8988T (cell line): ENCODE data around the gene MTA3.

Experiments used
- DNase-seq: peaks from one replicate; pipeline ENCODE4 v3.0.0; 2011

MTA3 gene

DNA sequence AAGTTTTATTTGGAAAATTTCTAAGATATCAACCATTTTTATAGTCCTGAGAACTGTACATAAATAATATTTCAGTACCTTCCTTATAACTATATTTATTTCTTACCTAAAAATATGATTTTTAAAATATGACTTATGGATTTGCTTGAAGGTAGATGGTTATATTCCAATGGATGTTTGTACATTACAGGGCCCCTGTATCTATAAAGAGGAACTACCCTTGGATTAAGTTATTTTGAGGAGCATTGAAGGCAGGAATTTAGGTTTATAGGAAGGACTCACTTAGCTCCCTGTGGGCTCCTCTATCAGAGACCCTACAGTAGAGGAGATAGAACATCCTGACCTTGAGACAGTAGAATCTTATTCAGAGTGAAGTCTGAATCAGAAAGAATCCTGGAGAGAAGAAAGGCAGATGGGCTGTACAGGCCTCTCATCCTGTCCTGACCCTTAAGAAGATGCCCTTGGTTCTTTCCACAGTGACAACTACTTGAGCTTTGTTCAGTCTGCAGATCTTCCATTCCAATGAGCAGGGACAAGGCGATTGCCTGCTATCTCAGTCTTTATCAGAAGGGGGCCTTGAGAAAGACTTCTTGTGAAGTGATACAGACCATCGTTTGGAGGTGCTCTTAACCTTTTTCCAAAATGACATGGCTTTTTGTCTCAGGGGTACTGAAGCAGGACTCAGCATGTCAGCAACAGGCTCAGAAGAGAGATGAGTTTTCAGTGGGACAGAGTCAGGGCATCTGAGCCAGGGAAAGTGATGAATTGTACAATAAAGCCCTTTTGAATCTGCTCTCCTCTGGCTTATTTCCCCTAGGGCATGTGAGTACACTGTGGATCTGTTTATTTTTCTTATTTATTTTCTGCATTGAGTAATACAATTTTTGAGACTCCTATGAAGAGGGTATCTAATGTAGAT is 174.6 kb downstream of the MTA3 start:
- DNase-seq, result no peak

DNA sequence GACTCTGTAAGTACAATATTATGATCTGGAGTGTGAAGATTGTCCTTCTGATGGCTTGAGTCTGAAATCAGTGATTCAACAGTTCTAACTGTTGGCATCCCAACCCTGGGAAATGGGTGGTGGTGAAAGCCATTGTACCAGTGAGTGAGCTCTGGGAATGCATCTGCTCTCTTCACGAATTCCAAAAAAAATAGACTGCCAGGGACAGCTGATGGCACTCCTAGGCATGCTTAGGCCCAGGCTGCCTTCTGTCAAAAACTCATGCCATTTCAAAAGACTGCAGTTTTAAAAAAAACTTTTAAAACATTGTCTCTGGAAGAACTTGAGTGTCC is 175.2 kb downstream of the MTA3 start:
- no peak for DNase-seq

DNA sequence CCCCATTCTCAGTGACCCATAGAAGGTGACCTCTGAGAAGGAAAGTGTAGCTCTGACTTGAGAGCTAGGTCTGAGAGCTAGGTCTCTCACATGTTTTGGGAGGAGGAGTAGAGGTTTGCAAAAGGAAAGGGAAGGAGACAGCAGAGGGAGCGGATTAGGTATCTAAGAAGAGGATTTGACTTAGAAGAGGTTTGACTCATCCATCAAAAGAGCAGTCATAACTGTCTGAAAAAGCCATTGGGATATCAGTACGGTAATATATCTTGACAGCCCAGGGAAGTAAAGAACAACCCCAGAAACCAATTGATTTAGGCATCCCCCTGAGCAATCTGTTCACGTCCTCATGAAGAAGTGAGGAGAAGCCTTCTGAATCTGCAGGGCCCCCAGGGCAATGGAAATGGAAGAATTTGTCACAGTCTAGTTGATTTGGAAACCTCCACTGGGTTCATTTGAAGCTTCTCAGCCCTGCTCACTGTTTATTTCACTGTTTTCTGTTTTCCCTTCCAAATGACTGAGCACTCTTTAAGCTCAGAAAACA is 176.2 kb downstream of the MTA3 start:
- DNase-seq, result no peak

DNA sequence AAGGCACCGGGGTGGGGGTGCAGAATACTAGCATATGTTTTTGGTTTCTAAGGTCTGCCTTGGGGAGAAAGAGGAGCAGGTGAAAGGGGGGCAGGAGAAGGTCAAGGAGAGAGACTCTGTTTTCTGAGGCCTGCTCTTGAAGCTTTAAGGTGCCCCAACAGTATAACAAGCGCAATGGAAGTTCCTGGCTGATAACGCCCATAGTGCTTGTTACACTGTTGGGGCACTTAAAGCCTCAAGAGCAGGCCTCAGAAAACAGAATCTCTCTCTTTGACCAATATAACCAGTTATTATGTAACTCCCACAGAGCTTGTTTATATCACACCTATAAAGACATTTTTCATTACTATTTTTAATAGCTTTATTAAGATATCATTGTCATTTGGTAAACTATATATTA is 179.0 kb downstream of the MTA3 start:
- no peak for DNase-seq

DNA sequence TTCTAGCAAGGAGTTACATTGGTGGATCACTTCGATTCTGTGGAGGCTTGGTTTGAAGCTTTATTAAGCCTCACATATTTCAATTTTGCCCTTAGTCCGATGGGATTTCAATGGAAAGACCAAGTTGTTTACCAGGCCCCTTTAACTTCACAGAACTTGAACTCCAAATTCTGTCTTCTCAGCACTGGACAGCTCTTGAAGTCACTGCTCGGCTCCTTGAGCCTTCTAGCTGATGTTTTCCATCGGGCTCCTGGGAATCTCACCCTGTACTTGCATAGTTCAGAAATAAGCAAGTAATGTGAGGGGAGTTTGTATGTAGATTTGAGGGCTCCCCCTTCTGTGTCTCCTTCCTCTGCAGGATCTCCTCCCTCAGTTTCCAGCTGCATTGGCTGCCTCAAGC is 180.4 kb downstream of the MTA3 start:
- no peak for DNase-seq

DNA sequence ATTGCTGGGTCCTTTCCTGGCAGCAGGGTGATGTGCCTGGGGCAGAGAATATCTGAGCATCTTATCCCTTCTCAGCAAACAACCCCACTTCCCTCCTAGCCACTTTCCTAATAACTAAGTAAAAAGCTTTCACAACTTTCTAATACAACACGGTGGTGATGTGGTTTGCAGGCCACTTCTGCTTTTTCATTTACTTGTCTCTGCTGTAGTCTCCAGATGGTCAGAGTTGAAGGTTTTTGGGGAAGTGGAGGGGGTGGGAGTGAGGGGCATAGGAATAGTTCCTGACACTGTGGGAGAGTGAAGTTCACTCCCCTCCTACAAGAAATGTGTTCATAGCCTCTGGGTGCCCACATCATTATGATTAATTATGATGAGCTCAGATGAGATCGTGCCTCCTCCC is 183.9 kb downstream of the MTA3 start:
- DNase-seq, result no peak

DNA sequence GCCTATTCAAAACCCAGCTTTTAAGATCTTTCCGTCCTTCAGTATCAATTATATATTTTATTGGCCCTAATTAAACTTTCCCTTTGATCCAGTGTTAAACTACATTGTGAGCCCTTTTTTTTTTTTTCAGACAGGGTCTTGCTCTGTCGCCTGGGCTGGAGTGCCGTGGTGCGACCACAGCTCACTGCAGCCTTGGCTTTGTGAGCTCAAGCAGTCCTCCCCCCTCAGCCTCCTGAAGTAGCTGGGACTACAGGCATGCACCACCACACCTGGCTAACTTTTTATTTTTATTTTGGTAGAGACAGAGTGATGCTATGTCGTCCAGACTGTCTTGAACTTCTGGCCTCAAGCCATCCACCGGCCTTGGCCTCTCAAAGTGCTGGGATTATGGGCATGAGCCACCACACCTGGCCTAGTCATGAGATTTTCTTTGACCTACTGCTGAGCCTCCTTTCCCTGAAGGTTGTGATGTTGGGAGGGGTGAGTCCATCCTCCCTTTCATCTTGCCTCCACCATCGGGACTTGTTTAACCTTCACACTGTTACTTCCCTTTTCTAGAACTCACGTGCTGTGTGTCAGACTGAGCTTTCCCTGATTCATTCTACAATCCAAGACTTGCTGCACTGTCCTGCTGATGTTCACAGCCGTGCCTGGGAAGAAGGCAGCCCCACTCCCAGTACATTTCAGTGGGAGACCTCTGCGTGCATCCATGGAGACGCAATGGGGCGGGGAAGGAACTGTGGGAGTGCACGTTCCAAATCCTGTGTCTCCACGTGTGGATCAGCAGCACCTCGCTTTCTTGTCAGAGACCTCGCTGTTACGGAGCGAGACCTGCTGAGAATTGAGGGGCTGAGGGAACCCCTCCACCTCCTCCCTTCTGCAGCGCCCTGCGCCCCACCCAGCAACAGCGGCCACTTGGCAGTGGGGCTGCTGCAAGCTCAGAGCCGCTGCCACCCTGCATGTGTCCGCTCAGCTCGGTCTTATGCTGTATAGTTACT is 184.7 kb downstream of the MTA3 start:
- DNase-seq, result no peak

DNA sequence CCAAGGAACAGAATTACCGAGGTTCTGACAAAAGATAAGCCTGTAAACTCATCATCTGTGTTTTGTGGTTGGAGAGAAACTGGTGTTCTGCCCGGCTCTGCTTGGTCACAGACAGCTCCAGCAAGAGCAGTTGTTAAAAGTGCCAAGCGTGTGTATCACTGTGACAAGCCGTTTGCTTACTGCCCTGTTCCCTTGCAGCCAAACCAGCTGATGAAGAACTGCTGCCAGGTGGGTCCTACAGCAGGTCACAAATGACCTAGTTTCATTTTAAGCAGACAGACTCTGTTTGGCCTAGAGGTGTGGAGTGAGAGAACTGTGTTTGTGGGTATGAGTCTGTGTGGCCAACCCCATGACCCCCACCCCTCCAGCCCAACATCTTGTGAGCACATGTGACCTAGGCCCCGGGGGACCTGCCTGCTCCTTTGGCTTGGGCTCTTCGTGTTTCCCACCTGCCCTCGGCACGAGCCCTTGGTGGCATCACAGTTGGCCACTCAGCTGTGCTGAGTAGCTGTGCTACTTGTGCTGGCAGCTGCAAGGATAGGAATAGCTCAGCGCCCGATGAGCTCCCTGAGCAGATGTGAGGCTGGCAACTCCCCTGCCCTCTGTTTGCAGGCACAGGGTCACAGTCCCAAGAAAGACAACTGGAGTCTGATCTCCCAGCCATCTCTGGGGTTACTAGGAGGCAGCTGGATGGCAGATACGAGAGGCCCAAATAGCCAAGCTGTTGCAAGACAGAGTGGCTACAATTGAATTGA is 185.8 kb downstream of the MTA3 start:
- DNase-seq, result no peak

DNA sequence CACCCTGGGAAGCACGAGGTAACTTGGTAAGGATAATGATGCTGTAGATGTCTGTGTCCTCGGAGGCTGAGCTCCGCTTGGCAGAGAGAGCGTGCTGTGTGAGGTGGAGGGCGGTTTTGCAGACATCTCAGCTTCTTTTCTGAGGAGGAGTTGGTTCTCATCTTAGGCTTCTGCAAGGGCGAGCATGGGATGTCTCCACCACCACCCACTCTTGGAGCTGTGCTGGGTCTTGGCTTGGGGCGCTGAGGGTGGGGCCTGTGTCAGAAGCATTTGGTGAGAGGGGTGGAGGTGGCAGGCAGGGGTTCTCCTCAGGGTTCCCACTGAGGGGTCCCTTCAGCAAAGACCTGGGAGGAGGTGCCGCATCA is 186.3 kb downstream of the MTA3 start:
- no peak for DNase-seq

DNA sequence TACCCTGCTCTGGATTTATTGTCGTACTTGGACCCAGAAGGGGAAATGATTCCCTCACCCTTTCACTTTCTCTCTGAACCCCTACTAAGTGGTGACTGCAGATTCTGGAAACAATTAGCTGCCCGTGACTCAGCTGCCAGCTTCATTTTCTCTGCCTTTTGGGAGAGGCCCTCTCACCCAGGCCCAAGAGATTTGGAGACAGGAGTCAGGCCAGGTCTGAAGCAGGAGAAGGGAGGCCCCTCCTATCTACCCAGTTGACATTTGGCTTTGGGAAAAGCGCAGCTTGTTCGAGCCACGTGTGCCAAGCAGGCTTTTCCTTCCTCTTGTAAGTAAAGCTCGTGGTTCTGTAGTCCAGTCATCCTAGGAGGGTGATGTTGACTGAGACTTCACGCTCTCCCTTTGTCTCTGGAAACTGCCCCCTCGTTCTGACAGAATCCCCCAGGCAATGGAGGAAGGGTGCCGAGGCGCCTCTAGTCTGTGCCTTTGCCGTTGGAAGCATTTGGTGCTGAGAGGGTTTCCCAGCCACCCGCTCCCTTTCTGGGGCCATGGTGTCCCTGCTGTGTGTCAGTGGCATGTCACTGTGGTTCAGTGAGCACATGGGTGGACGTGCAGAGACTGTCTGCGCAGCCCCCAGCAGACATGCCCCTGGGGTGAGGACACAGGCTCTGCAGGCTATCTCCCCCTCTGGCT is 186.9 kb downstream of the MTA3 start:
- DNase-seq, result no peak

DNA sequence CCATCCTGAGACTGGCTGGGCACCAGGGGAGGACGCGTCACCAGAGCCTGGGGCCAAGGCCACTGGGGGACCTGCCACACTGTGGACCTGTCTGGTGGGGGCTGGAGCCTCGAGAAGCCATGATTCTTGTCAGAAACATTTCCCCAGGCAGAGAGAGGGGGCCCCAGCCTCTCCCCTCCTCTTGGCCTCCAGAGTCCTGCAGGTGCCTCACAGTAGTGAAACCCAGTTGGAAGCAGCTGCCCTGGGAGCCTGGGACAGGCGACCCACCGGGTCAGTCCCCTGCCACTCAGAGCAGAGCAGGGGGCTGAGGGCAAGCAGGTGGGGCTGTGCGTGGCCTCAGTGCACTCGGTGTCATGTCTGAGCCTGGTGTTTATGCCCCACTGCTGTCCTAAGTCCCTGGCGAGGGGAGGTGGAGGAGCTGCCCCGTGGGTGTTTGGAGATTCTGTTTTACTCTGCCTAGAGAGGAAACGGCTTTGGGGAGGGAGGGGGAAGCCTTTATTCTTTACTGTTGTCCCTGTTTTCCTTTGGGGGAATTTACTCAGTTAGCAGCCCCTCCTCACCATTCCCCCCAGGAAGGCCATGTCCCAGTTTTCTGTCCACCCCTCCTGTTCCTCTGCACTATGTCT is 187.8 kb downstream of the MTA3 start:
- no peak for DNase-seq

DNA sequence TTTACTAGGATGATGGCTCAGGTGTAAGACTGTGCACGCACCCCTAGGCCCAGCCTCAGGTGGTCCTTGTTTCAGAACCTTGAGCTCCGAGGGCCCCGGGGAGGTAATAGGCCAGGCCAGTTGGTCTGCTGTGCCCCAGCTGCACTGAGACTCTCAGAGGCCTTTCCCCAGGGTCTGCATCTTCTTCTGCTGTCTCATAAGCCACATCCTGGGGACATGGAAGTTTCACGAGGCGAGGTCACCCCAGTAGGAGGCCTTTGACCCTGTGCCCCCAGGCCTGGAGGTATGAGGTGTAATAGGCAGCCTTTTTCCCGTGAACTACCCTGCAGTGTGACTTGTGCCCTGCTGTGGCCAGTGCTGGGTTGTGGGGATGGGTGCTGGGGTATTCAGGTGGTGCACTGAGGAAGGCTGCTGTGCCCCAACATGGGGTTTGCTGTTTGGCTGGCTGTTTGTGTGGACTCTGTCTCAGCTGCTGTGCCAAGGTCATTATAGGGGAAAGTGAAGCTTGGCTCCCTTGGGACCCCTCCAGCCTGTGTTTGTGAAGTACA is 188.6 kb downstream of the MTA3 start:
- DNase-seq, result no peak

DNA sequence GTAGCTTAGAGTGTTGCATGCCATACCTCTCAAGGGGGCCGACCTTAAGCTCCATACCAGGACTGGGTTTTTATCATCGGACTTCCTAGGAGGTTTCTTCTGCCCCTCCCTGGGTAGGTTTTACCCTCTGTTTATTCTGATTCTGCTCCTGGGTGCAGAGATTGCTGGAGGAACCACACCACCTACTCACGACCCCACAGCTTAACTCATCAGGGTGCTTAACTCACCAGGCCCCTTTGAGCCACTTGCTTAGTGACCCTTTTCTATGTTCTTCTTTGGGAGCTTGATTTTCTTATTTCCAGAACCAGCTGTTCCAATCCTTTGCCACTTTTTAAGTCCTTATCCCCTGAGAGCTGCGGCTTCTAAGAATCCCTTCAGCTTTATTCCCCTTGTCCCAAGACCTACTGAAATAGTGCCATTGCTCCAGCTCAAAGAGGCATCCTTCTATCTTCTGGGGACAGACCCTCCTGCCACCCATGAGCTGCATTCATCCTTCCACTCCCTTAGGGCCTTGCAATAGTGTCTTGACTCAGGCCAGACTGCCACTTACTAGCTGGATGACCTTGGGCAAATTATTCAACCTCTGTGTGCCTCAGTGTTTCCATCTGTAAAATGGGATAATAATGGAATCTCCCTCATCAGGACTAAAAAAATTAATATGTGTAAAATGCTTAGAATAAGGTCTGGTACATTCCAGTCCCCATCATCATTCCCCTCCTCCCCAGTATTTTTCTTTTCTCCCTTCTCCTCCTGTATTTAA is 189.7 kb downstream of the MTA3 start:
- no peak for DNase-seq

DNA sequence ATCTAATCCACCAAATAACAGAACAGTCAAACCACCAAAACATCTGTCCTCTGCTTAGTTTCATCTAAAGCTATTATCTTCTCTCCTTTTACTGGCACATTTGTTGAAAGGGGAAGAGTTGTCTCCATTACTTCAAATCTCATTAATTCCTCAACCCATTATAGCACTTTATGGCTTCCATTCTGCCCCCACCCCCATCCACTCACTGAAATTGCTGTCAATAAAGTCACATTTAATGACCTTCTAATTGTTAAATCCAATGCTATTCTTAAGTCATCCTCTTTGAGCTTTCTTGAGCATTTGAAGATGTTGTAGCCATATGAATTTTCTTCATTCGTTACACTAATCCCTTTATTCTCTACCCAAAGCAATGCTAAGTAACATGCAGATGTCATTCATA is 190.3 kb downstream of the MTA3 start:
- no peak for DNase-seq

DNA sequence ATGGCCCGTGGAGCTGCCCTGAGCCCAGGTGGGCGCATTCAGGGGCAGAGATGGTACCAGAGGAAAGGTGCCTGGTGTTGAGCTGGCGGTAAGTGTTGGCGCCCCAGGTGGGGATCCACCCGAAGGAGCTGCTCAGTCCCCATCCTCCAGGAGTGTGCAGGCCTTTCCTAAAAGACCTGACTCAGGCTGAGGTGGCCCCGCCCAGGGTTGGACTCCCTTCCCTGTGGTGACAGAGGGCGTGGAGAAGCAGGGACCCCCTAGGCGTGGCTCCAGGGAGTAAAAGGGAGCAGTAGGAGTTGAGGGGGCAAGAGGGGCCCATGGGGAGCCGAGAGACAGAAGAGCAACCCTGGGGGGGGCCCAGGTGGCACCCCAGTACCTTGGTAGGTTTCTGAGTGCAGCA is 193.1 kb downstream of the MTA3 start:
- no peak for DNase-seq

DNA sequence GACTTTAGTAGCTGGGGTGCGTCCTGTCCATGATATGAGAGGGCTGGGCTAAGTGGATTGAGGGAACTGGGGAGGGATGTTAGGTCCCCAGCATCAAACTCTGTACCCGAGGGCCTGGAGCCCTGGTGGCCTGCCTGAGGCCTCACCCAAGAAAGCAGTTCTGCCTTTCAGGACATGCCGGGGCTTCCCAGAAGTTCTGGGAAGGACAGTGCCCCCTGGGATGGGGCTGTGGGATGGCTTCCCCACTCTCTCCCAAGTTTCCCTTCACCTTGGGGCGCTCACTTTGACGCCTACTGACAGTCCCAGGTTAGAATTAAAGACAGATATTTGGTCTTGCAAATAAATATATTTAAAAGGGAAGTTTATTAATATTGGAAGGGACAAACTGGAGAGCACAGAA is 193.7 kb downstream of the MTA3 start:
- DNase-seq, result no peak

DNA sequence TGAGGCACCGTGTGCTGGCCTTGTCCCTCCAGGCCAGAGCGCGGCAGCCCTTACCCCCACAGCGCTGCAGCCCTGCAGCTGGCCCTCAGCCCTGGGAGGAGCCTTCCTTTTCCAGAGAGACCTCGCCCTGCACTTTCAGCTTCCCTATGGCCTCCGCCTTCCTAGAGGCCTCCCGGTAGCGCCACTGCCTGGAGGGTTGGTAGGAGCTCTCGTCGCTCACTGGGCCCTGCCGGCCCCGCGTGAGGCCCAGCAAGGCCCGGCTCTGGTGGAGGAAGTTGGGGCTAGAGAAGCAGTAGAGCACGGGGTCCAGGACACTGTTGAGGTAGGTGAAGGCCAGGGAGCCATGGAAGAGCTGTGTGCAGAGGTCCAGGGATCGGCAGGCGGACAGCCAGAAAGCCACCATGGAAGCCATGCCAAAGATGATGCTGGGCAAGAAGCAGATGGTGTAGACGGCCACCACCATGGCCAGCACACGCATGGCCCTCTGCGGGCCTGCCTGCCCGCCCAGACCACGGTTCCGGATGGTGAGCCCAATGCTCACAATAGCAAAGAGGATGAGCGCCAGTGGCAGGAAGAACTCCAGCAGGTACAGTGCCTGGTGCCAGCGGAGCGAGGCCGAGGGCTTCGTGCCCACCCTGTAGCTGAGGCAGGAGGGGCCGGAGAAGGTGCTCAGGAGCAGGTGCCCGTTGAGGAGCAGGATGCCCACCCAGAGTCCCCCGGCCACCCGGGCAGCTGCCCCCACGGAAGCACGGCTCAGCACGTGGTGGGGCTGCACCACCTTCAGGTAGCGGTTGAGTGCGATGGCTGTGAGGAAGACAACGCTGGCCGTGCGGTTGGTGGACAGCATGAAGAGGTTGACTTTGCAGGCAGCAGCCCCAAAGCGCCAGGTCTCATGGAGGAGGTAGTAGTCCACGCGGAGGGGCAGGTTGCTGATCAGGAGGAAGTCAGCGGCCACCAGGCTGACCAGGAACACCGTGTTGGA is 194.7 kb downstream of the MTA3 start:
- DNase-seq, result no peak

DNA sequence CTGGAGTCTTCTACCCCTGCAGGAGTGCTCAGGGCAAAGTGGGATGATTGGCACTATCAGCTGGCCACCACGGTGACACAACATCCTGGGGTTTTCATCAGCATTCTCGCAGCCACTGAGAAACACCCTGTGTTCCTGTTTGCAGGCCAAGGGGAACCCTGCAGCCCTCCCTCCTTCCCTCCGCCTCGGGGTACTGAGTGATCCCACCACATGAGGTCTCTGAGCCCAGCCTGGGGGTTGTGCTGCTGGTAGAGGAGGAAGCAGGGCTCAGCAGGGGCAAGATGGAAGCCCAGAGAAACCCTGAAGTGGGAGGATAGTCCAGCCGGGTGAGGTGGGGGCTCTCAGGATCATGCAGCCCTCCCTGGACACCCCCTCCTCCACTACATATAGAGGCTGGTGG is 195.7 kb downstream of the MTA3 start, which contains the start of gene OXER1:
TSS of gene OXER1 (minus strand) at position 40 of the 400 bp plus-strand sequence. CDS start 73 bp downstream, outside the sequence.
- DNase-seq, result no peak

DNA sequence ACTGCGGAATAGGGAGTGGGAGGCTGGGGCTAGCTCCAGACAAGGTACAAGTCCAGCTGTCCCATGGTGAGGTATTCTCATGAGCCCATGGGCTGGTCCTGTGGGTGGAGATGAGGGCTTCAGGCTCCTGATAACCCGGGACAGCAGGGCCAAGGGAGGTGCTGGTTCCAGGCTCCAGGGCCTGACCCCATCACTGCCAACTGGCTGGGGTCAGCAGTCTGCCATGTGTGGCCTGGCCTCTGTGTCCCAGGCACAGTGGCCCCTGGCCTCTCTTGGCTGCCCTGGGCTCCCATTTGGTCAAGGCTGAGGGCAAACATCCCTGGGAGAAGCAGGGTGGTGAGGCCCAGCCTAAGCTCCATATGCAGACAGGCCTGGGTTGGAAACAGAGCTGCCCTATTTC is 196.5 kb downstream of the MTA3 start:
- DNase-seq, result no peak
